ENCODE results near the gene TLR8.
"Not testable (repeated sequence)": the region's sequence is repeated elsewhere in the genome, so short reads cannot be mapped to it uniquely, and the experiment has no call there.

- TF ChIP-seq EZH2 (IDR thresholded peaks at IDR 0.05; ENCODE audit: low read depth, unreplicated experiment); CTCF (conservative IDR thresholded peaks at IDR 0.05; ENCODE audit: low read depth in 2 of 2): not testable (repeated sequence)
Measured at GRCh38 chrX:12943592-12943991, 37.2 kb downstream of the TLR8 start.

All from GM23338 (cell line).